WI38 (cell line): ENCODE data around the gene TTC28.

Experiments
- H3K4me3 ChIP-seq: 2 replicates; pipeline ENCODE4 v1.5.1; 2011; ENCODE audit warnings: low read depth, mild to moderate bottlenecking, control low read depth, low read length
- CTCF ChIP-seq: IDR thresholded peaks from 2 replicates; pipeline ENCODE4 v1.5.1; 2012; ENCODE audit warnings: low read depth, mild to moderate bottlenecking, control low read depth, low read length

Gene TTC28

GRCh38 chr22:28030473-28030872 is 649.2 kb downstream of the TTC28 start:
- no peak overlapping the region for H3K4me3 ChIP-seq
- no peak for TF ChIP-seq CTCF

GRCh38 chr22:28029956-28030355 is 649.7 kb downstream of the TTC28 start:
- no peak for TF ChIP-seq CTCF
- H3K4me3 ChIP-seq, result no peak overlapping the region

GRCh38 chr22:28029201-28029948 is 650.3 kb downstream of the TTC28 start:
- TF ChIP-seq CTCF, result no peak
- no peak overlapping the region for H3K4me3 ChIP-seq

- TF ChIP-seq CTCF, result no peak
- H3K4me3 ChIP-seq, result no peak overlapping the region
Measured at GRCh38 chr22:28027453-28028448, 651.9 kb downstream of the TTC28 start.

GRCh38 chr22:28025866-28026575 is 653.6 kb downstream of the TTC28 start:
- TF ChIP-seq CTCF, result no peak
- H3K4me3 ChIP-seq, result no peak overlapping the region

- H3K4me3 ChIP-seq, result no peak overlapping the region
- no peak for TF ChIP-seq CTCF
Measured at GRCh38 chr22:28025333-28025732, 654.3 kb downstream of the TTC28 start.
